Stimulated activated CD4-positive, alpha-beta T cell treated with anti-CD3 and anti-CD28 coated beads, Interleukin-2, amount 100 ng/mL, for 48 hours (primary cell): ENCODE data around the gene SMURF1.
"Not testable (repeated sequence)": the region's sequence is repeated elsewhere in the genome, so short reads cannot be mapped to it uniquely, and the experiment has no call there.

Experiments used
- DNase-seq, 2 donors: peaks; one replicate each; pipeline ENCODE4 v3.0.0-alpha.2; 2020

Gene SMURF1

GRCh38 chr7:99143853-99144672, at the start of gene SMURF1:
Gene SMURF1, minus strand, starts transcription at chr7:99144108. Its CDS starts 328 bp downstream, at chr7:99143780.
- DNase-seq, result peak; percentile 61 to 74

DNA sequence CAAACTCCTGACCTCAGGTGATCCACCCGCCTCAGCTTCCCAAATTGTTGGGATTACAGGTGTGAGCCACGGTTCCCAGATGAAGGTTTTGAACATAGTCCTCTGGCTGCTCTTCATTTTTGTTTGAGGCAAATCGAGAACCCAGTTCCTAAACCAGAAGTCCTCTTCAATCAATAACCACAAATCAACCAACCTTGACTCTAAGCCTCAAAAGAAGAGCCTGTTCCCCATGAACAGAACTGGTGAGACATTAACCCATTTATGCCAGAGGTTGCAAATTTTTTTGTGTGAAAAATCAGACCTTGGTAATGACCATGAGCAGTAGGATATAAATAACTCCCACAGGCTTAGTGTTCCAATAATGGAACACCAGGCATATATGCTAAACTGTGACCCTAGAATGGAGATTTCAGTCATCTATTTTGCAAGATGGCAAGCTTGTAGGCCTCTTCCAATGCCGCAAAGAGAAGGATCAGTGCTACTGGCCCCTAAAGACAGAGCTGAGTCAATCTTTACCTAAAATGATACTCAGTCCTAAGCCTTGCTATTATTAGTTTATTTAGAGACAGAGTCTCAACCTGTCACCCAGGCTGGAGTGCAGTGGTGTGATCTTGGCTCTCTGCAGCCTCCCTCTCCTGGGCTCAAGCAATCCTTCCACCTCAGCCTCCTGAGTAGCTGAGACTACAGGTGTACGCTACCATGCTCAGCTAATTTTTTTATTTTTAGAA, 48.1 kb upstream of the SMURF1 start:
- DNase-seq, result no peak

DNA sequence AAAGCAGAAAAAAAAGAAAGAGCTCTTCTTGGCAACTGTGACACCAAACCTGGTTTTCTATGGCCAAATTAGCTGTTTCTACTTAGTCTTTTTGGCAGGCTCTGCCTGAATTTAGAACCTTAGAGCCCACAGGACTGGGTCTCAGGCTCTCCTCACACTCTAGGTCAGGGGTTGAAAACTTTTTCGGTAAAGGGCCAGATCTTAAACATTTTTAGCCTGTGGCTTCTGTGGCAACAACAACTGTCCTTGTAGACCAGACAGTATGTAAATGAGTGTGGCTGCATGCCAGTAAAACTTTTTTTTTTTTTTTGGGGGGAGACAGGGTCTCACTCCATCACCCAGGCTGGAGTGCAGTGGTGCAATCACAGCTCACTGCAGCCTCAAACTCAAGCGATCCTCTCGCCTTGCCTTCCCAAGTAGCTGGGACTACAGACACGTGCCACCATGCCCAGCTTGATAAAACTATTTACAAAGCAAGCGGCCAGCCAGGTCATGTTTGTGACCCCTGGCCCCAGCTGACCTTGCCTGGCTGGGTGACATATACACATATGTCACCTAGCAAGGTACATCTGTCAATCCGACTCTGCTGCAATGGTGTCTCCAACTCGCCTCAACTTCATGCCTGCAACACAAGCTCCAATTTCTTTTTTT, 46.6 kb upstream of the SMURF1 start:
- no peak for DNase-seq

DNA sequence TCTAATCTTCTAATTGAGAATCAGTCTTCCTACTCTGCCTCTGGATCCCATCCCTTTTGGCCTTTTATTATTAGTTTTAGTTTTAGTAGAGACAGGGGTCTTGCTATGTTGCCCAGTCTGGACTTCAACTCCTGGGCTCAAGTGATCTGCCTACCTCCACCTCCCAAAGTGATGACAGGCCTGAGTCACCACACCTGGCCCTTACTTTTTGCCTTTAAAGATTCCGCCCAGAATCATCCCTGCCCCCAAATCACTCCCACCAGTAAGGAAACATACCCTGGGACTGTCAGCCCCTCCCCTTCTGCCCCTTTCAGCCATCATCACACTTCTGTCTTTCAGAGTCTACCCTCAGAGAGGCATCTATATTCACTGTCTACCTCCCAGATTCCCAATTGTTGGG, 45.3 kb upstream of the SMURF1 start:
- no peak for DNase-seq

- no peak for DNase-seq
Measured at GRCh38 chr7:99188221-99188620, 44.3 kb upstream of the SMURF1 start.

- no peak for DNase-seq
Measured at GRCh38 chr7:99184532-99185218, 40.8 kb upstream of the SMURF1 start.

- no peak for DNase-seq
Measured at GRCh38 chr7:99180067-99180650, 36.3 kb upstream of the SMURF1 start.

GRCh38 chr7:99177165-99177564, 33.3 kb upstream of the SMURF1 start:
- DNase-seq, result no peak

DNA sequence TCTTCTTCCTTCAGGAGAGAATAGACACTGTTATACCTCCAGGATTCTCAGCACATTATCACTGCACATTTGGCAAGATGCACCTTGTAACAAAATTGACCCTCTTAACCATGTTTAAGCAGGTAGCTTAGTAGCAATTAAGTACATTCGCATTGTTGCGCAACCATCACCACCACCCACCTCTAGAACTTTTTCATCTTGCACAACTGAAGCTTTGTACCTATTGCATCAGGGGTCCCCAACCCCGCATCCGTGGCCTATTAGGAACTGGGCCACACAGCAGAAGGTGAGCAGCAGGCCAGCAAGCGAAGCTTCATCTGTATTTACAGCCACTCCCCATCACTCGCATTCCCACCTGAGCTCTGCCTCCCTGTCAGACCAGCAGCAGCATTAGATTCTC, 29.9 kb upstream of the SMURF1 start:
- no peak for DNase-seq

DNA sequence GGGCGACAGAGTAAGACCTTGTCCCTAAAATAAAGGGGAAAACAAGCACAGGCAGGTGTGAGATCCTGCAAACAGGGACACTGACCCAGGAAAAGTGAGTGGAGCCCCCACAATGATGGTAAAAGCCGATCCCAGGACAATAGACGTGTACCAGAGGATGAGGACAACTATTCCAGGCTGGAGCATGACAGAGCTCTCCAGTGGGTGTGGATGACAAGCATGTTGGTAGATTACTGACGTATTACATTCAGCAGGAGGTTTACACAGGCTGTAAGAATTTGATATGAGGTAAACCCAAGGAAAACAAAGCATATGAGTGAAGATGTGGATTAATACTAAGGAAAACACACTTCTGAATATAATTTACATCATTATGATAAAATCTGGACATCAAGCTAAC, 27.8 kb upstream of the SMURF1 start:
- DNase-seq, result no peak

- no peak for DNase-seq
Measured at GRCh38 chr7:99170730-99171074, 26.8 kb upstream of the SMURF1 start.

GRCh38 chr7:99170065-99170729, 26.3 kb upstream of the SMURF1 start:
- DNase-seq, result no peak

DNA sequence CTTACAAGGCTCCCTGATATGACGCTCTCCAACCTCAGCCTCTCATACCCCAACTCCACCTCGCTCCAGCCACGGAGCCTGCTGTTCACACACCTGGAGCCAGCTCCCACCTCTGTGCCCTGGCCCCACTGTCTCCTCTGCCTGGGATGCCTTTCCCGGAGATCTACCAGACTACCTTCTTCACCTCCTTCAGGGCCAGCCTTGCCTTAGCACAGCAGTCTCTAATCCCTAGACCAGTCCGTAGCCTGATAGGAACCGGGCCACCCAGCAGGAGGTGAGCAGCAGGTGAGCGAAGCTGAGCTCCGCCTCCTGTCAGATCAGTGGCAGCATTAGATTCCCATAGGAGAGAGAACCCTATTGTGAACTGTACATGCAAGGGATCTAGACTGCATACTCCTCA, 23.2 kb upstream of the SMURF1 start:
- DNase-seq, result no peak

- no peak for DNase-seq
Measured at GRCh38 chr7:99165816-99166215, 21.9 kb upstream of the SMURF1 start.

GRCh38 chr7:99163669-99164068, 19.8 kb upstream of the SMURF1 start:
- not testable (repeated sequence) for DNase-seq

DNA sequence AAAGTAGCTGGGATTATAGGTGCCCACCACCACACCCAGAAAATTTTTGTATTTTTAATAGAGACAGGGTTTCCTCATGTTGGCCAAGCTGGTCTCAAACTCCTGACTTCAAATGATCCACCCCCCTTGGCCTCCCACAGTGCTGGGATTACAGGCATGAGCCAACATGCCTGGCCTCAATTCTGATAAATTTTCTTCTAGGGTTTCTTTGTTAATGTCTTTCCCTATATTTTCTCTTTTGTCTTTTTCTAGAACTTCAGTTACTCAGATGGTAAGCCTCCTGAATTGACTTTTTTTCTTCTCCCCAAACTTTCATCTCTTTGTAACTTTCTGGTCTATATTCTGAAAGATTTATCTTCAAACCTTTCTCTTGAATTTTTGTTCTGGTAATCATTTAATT, 12.7 kb upstream of the SMURF1 start:
- no peak for DNase-seq

GRCh38 chr7:99155211-99155610, 11.3 kb upstream of the SMURF1 start:
- no peak for DNase-seq

DNA sequence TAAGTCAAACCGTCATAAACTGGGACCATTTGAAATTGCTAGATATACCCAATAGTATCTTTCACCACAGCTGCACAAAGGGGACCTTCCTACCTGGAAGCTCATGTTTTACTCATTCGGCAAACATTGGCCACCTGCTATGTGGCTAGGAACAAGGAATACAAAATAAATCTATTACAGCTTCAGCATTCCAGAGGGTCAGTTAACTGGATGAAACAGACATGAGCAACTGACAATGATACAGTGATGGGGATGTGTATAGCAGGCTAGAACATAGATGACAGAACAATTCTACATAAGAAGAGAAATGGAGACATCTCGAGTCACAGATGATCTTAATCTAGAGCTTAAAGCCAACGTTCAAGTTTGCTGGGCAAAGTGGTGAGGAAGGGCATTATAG, 3.1 kb upstream of the SMURF1 start:
- DNase-seq, result no peak

DNA sequence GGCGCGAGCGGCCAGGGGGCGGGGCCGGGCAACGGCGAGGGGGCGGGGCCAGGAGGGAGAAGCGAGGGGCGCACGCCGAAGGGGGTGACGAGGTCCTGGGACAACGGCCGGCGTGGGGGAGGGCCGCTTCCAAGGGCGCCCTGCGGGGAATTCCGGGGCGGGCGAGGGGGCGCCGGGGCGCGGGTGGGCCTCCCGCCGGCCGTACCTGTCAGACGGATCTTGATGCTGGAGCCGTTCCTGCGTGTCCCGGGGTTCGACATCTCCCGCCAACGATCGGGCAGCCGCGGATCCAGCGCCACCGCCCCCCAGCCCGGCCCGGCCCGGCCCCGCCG, 421 bp downstream of the SMURF1 start:
- DNase-seq, result no peak

GRCh38 chr7:99142727-99143520, 984 bp downstream of the SMURF1 start:
- DNase-seq, result peak; percentile 86 to 91
